ENCODE measurements around the gene EMC9.

DNA sequence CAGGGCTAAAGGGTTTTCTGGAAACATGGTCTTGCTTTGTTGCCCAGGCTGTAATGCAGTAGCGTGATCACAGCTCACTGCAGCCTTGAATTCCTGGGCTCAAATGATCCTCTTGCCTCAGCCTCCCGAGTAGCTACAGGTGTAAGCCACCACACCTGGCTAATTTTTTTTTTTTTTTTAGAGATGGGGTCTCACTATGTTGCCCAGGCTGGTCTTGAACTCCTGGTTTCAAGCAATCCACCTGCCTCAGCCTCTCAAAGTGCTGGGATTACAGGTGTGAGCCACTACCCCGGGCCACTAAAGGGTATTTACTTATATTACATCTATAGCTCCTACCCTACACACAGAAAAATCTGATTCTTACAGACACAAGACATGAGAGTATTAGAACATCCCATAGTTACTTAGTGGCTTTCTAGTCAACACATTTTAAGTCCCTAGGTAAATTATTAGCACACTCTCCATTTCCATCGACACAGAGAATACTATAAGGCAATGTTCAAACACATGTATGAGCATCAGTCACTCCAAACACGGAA, 33.0 kb downstream of the EMC9 start:
- no peak for TF ChIP-seq POLR2A (IDR thresholded peaks at IDR 0.05)
- TF ChIP-seq, protein P1, sequence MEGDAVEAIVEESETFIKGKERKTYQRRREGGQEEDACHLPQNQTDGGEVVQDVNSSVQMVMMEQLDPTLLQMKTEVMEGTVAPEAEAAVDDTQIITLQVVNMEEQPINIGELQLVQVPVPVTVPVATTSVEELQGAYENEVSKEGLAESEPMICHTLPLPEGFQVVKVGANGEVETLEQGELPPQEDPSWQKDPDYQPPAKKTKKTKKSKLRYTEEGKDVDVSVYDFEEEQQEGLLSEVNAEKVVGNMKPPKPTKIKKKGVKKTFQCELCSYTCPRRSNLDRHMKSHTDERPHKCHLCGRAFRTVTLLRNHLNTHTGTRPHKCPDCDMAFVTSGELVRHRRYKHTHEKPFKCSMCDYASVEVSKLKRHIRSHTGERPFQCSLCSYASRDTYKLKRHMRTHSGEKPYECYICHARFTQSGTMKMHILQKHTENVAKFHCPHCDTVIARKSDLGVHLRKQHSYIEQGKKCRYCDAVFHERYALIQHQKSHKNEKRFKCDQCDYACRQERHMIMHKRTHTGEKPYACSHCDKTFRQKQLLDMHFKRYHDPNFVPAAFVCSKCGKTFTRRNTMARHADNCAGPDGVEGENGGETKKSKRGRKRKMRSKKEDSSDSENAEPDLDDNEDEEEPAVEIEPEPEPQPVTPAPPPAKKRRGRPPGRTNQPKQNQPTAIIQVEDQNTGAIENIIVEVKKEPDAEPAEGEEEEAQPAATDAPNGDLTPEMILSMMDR (IDR thresholded peaks at IDR 0.05) = no peak
